Ovary (tissue), 9 donors: ENCODE results near the gene PSMB3. TPM values are rescaled to one million over a fixed set of nuclear protein-coding genes. Genes with fewer than 3 reads are reported as not detected.

Experiments
- DNase-seq, 5 donors: peaks; one replicate each; pipeline ENCODE4 v3.0.0-alpha.2; 2019 to 2020
- H3K27ac ChIP-seq, 2 donors: fragments of 200-600 bp; one replicate each; pipeline versions ENCODE4 v1.5.1 to v1.8.0; 2019 to 2022
- H3K27me3 ChIP-seq: fragments of 200-600 bp; one replicate; pipeline ENCODE4 v1.8.0; 2022
- H3K36me3 ChIP-seq: fragments of 200-600 bp; sonication (generic); one replicate; pipeline ENCODE4 v1.5.1; 2019
- H3K4me1 ChIP-seq: one replicate; pipeline ENCODE4 v1.8.1; 2013; ENCODE audit warnings: mild to moderate bottlenecking, moderate library complexity; ENCODE audit not compliant: insufficient read depth
- H3K4me3 ChIP-seq: fragments of 200-600 bp; sonication (generic); one replicate; pipeline ENCODE4 v1.5.1; 2017
- H3K9me3 ChIP-seq, 2 donors: fragments of 200-600 bp in 1 of 2; sonication (generic) in 1 of 2; one replicate each; pipeline versions ENCODE4 v1.5.1 to v1.8.1; 2013 to 2019; ENCODE audit warnings: mild to moderate bottlenecking in 1 of 2, moderate library complexity in 1 of 2
- EP300 ChIP-seq: sonication (generic); formaldehyde crosslinking; IDR thresholded peaks from one replicate; pipeline ENCODE4 v1.6.1; 2017; ENCODE audit warnings: antibody characterized with exemption
- POLR2A ChIP-seq: fragments of 450-650 bp; IDR thresholded peaks from one replicate; pipeline ENCODE4 v1.6.1; 2017; ENCODE audit warnings: antibody characterized with exemption, mild to moderate bottlenecking, moderate library complexity
- WGBS, 3 donors: extraction: QIAGEN DNeasy Blood & Tissue Kit in 1 of 3; methylation state at CpG; one replicate each; pipeline versions ENCODE4 v1.1.5 to v1.1.7; 2013 to 2017; 5-methylcytosine and 5-hydroxymethylcytosine counted together
- intact Hi-C, 4 donors: fragments of 100-400 bp; cut with DNase I; formaldehyde crosslinking; loops; one replicate each; pipeline versions ENCODE4 v1.11.0 to v1.15.1; 2022 to 2023
- polyA plus RNA-seq, 2 donors: library from polyadenylated mRNA; stranded (reverse); fragments of 200-250 nt in 1 of 2; fragments of 350-450 nt in 1 of 2; fragmentation: Illumina TruSeq in 1 of 2; extraction: RNeasy Lipid Tissue Mini Kit (QIAGEN cat#74804) in 1 of 2; gene quantifications; one replicate each; pipeline ENCODE4 v1.2.3, GENCODE V29; 2013 to 2014
- total RNA-seq, 7 donors: library from RNA; depleted of rRNA in 2 of 7; stranded (reverse); fragments of >200 nt in 2 of 7; fragmentation: NEBNext Ultra II Directional in 3 of 7; extraction: Animal tissue kit (Norgen Biotek cat#: 25700) in 3 of 7; gene quantifications; one replicate each; pipeline versions ENCODE4 v1.1.0 to v1.2.4, GENCODE V29; 2016 to 2023
- TF ChIP-seq, protein P1 (sequence below), 3 donors: fragments of 450-650 bp in 2 of 3; fragments of 200-600 bp in 1 of 3; IDR thresholded peaks; one replicate each; pipeline versions ENCODE4 v1.5.1 to v1.8.0; 2016 to 2022; ENCODE audit warnings: antibody characterized with exemption in 3 of 3, mild to moderate bottlenecking in 1 of 3
- donor health status: DM: no; HTN: no; CAD: no; lungs with moderate emphysema.
- donor health status: DM: no; HTN: no; CAD: no.
- donor health status: Bipolar disorder and iron deficiency.
- donor health status: DM: yes; HTN: yes; CAD: no.
- donor health status: DM: no; HTN: no; CAD: no.
- donor health status: DM: yes; HTN: yes; CAD: no.

PSMB3 gene
- total and polyA plus RNA-seq, 9 donors: 77.0 to 145 (median 103) TPM

GRCh38 chr17:38750312-38751121, 2.0 kb upstream of the PSMB3 start:
- intact Hi-C loops: loop anchor here in 2 of 4 donors (5.0 to 10.0 kb wide), 3 partner anchors 48 to 404 kb away; partner anchors contain the start of genes PLXDC1 (in 1 of the 2) and SOCS7 (in 1 of the 2)
- H3K4me3 ChIP-seq: no peak overlapping the region
- H3K27ac ChIP-seq: peak overlapping the region; percentile 5 to 81
- WGBS, 3 donors: 24 to 29% (median 25%) methylated on average over 28 of the region's 28 CpGs
- no peaks in the 10 kb centered on the region for H3K27me3 ChIP-seq
- peaks cover 11% of the 10 kb centered on the region for H3K4me1 ChIP-seq
- peak in 1 of 5 donors; percentile 33 for DNase-seq
- TF ChIP-seq POLR2A: no peak
- TF ChIP-seq EP300: no peak
- TF ChIP-seq, protein P1, sequence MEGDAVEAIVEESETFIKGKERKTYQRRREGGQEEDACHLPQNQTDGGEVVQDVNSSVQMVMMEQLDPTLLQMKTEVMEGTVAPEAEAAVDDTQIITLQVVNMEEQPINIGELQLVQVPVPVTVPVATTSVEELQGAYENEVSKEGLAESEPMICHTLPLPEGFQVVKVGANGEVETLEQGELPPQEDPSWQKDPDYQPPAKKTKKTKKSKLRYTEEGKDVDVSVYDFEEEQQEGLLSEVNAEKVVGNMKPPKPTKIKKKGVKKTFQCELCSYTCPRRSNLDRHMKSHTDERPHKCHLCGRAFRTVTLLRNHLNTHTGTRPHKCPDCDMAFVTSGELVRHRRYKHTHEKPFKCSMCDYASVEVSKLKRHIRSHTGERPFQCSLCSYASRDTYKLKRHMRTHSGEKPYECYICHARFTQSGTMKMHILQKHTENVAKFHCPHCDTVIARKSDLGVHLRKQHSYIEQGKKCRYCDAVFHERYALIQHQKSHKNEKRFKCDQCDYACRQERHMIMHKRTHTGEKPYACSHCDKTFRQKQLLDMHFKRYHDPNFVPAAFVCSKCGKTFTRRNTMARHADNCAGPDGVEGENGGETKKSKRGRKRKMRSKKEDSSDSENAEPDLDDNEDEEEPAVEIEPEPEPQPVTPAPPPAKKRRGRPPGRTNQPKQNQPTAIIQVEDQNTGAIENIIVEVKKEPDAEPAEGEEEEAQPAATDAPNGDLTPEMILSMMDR (IDR thresholded peaks at IDR 0.05): no peak
- no peaks in the 10 kb centered on the region for H3K9me3 ChIP-seq
- no peaks in the 10 kb centered on the region for H3K36me3 ChIP-seq

- Histone ChIP-seq H3K9me3 (no peaks in the 10 kb centered on the region), H3K4me3 (peak overlapping the region; percentile 98), H3K36me3 (no peaks in the 10 kb centered on the region), H3K4me1 (peaks cover 7% of the 10 kb centered on the region), H3K27ac (peak overlapping the region in 1 of 2 donors; percentile 81), H3K27me3 (no peaks in the 10 kb centered on the region)
- DNase-seq: peak in 1 of 5 donors; percentile 40
- no peak for TF ChIP-seq EP300
- TF ChIP-seq, protein P1 (IDR thresholded peaks at IDR 0.05): no peak
- TF ChIP-seq POLR2A: no peak
- intact Hi-C loops: loop anchor here in 2 of 4 donors (5.0 to 10.0 kb wide), 3 partner anchors 49 to 404 kb away; partner anchors contain the start of genes PLXDC1 (in 1 of the 2) and SOCS7 (in 1 of the 2)
- 2 to 5% (median 3%) methylated on average over 10 of the region's 10 CpGs for WGBS, 3 donors
These were observed 1.3 kb upstream of the PSMB3 start for GRCh38 chr17:38751144-38751807.

GRCh38 chr17:38751808-38752307, 683 bp upstream of the PSMB3 start:
- Histone ChIP-seq H3K27ac (peak overlapping the region in 1 of 2 donors; percentile 73), H3K4me3 (peak overlapping the region; percentile 98), H3K36me3 (no peaks in the 10 kb centered on the region), H3K9me3 (no peaks in the 10 kb centered on the region), H3K27me3 (no peaks in the 10 kb centered on the region), H3K4me1 (peaks cover 4% of the 10 kb centered on the region)
- intact Hi-C loops: loop anchor here in 2 of 4 donors (5.0 to 10.0 kb wide), 3 partner anchors 50 to 403 kb away; partner anchors contain the start of genes PLXDC1 (in 1 of the 2) and SOCS7 (in 1 of the 2)
- DNase-seq: peak; percentile 79 to 90 (median 87)
- 0% methylated on average over 44 of the region's 44 CpGs for WGBS, 3 donors
- TF ChIP-seq POLR2A (no peak), EP300 (no peak)
- TF ChIP-seq, protein P1 (IDR thresholded peaks at IDR 0.05): no peak

DNA sequence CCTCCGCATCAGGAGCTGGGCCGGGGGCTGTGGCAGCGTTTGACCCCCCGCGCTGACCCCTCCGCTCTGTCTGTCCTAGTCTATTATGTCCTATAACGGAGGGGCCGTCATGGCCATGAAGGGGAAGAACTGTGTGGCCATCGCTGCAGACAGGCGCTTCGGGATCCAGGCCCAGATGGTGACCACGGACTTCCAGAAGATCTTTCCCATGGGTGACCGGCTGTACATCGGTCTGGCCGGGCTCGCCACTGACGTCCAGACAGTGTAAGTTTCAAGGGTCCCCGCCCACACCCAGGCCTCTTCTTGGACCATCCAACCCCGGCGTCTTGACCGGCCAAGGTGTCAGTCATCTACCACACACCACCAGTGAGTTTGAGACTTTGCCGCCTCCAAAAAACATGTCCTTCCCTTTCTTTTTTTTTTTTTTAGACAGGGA, 548 bp downstream of the PSMB3 start:
- intact Hi-C loops: loop anchor here in 2 of 4 donors (5.0 to 10.0 kb wide), 3 partner anchors 51 to 402 kb away; partner anchors contain the start of genes PLXDC1 (in 1 of the 2) and SOCS7 (in 1 of the 2)
- Histone ChIP-seq H3K36me3 (no peaks in the 10 kb centered on the region), H3K4me1 (peaks cover 2% of the 10 kb centered on the region), H3K4me3 (peak overlapping the region; percentile 98), H3K27ac (peak overlapping the region in 1 of 2 donors; percentile 47), H3K9me3 (no peaks in the 10 kb centered on the region), H3K27me3 (no peaks in the 10 kb centered on the region)
- WGBS, 3 donors: 6 to 8% (median 7%) methylated on average over 19 to 22 of the region's 22 CpGs
- TF ChIP-seq EP300 (no peak), POLR2A (no peak)
- TF ChIP-seq, protein P1 (IDR thresholded peaks at IDR 0.05): no peak
- peak in 1 of 5 donors; percentile 54 for DNase-seq
